ENCODE data around the gene FAM83G. TPM values are rescaled to one million over a fixed set of nuclear protein-coding genes. Genes with fewer than 3 reads are reported as not detected.
A peak's percentile ranks its signal among the peaks of the same experiment; 100 is the strongest.

The FAM83G gene
- total RNA-seq, 2 donors from 2014 or later = 14.0 to 50.9 TPM

GRCh38 chr17:18993905-18994526 is 10.5 kb downstream of the FAM83G start:
- no peak for DNase-seq (ENCODE audit: low spot score)
- Histone ChIP-seq H3K4me1 (peaks cover 0 to 41% of the 10 kb centered on the region in 2 donors), H3K36me3 (no peaks in the 10 kb centered on the region), H3K27ac (peak overlapping the region in 1 of 2 donors; percentile 92), H3K4me3 (no peak overlapping the region), H3K9me3 (peaks cover 0 to 7% of the 10 kb centered on the region in 2 donors), H3K27me3 (no peaks in the 10 kb centered on the region)
- no peak for TF ChIP-seq CTCF (IDR thresholded peaks at IDR 0.05)

- no peaks in the 10 kb centered on the region for H3K27me3 ChIP-seq
- DNase-seq (ENCODE audit: low spot score) = no peak
- H3K4me1 ChIP-seq = peaks cover 0 to 48% of the 10 kb centered on the region in 2 donors
- no peaks in the 10 kb centered on the region for H3K36me3 ChIP-seq
- peaks cover 0 to 7% of the 10 kb centered on the region in 2 donors for H3K9me3 ChIP-seq
- no peak for TF ChIP-seq CTCF (IDR thresholded peaks at IDR 0.05)
- H3K27ac ChIP-seq = peak overlapping the region in 1 of 2 donors; percentile 9
- no peak overlapping the region for H3K4me3 ChIP-seq
These were observed 12.0 kb downstream of the FAM83G start for GRCh38 chr17:18992454-18993130.

- Histone ChIP-seq H3K9me3 (peaks cover 0 to 7% of the 10 kb centered on the region in 2 donors), H3K36me3 (no peaks in the 10 kb centered on the region), H3K4me3 (no peak overlapping the region), H3K27me3 (no peaks in the 10 kb centered on the region), H3K27ac (no peak overlapping the region), H3K4me1 (peaks cover 0 to 46% of the 10 kb centered on the region in 2 donors)
- no peak for TF ChIP-seq CTCF (IDR thresholded peaks at IDR 0.05)
- no peak for DNase-seq (ENCODE audit: low spot score)
These were observed 12.8 kb downstream of the FAM83G start for GRCh38 chr17:18991531-18992315.

GRCh38 chr17:18990331-18990730 is 14.2 kb downstream of the FAM83G start:
- peak overlapping the region in 1 of 2 donors; percentile 84 for H3K27ac ChIP-seq
- H3K9me3 ChIP-seq = peaks cover 0 to 2% of the 10 kb centered on the region in 2 donors
- TF ChIP-seq CTCF (IDR thresholded peaks at IDR 0.05) = no peak
- peaks cover 0 to 53% of the 10 kb centered on the region in 2 donors for H3K4me1 ChIP-seq
- H3K4me3 ChIP-seq = no peak overlapping the region
- no peaks in the 10 kb centered on the region for H3K36me3 ChIP-seq
- DNase-seq (ENCODE audit: low spot score) = no peak
- H3K27me3 ChIP-seq = no peaks in the 10 kb centered on the region

- Histone ChIP-seq H3K4me3 (no peak overlapping the region), H3K27ac (peak overlapping the region; percentile 80 to 84), H3K4me1 (peaks cover 0 to 54% of the 10 kb centered on the region in 2 donors), H3K9me3 (no peaks in the 10 kb centered on the region), H3K36me3 (no peaks in the 10 kb centered on the region), H3K27me3 (no peaks in the 10 kb centered on the region)
- no peak for DNase-seq (ENCODE audit: low spot score)
- no peak for TF ChIP-seq CTCF (IDR thresholded peaks at IDR 0.05)
These were observed 15.9 kb downstream of the FAM83G start for GRCh38 chr17:18988546-18989173.

Data from right atrium auricular region (tissue), 2 donors.